HFF-Myc (cell line): ENCODE results near the gene SMARCA2.

ENCODE experiments used
- DNase-seq: peaks from one replicate; pipeline ENCODE4 v3.0.0-alpha.2; 2011; ENCODE audit warnings: low read depth; ENCODE audit errors: extremely low read depth
- H3K4me3 ChIP-seq: replicated peaks from 2 replicates; pipeline ENCODE4 v1.5.1; 2011; ENCODE audit warnings: low read depth, mild to moderate bottlenecking, control low read depth, low read length
- CTCF ChIP-seq: IDR thresholded peaks from 2 replicates; pipeline ENCODE4 v1.5.1; 2012; ENCODE audit warnings: mild to moderate bottlenecking, low read depth, low read length, control low read depth; ENCODE audit errors: missing control alignments

Gene SMARCA2

GRCh38 chr9:2086116-2086515 lies 71.0 kb downstream of the SMARCA2 start:
- H3K4me3 ChIP-seq = no peak overlapping the region
- TF ChIP-seq CTCF = no peak
- no peak for DNase-seq

DNA sequence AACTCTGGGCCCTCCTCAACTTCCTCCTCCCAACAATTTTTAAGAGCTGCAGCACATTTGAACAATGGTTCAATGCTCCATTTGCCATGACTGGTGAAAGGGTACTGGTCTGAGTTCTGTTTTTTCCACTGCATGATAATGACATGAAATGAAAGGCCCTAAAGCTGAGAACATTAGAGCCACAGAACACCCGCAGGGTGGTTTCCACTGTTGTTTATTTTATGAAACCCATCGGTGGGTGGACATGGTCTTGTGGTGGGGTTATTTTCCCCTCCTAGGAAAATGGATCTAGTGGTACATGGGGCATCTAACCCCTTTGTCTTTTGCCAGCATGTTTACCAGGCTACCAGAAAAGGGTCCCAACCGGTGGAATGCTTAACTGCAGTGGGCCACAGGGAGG lies 71.8 kb downstream of the SMARCA2 start:
- no peak overlapping the region for H3K4me3 ChIP-seq
- DNase-seq = no peak
- no peak for TF ChIP-seq CTCF

- TF ChIP-seq CTCF = peak; percentile 66
- H3K4me3 ChIP-seq = no peak overlapping the region
- DNase-seq = no peak
Measured at GRCh38 chr9:2087500-2088313, 72.6 kb downstream of the SMARCA2 start.

DNA sequence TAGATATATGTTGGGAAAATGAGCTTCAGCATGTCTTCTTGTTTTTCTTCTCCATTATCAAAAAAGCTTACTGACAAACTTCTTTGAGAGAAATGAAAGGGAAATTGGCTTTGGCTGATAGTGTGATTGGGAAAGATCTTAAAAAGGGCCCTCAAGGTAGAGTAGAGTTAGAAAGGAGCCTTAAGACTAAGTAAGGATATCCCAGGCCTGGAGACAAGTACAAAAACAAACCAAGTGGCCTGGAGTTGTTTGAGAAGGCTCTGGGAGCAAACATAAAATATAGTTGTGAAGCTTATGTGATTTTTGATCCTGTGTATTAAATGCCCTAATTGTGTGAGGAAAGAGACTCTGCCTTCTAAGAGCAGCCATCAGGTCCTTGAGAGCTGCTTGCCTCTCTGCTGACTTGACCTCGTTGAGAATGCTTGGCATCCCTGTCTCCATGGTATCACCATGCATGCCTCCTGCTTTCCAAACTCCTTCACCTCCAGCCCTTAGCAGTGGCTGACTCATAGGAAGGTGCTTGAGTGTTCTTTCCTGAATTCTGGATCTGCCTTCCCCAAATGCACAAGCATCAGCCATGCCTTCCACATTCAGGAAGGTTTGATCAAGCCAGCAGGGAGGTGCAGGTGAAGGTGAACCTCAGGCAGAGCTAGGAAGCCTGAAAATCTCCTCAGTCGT lies 78.9 kb downstream of the SMARCA2 start:
- no peak for TF ChIP-seq CTCF

GRCh38 chr9:2096376-2096970 lies 81.3 kb downstream of the SMARCA2 start:
- no peak overlapping the region for H3K4me3 ChIP-seq
- TF ChIP-seq CTCF = no peak
- no peak for DNase-seq

More for the DNA sequence above, 78.9 kb downstream of the SMARCA2 start:
- no peak for DNase-seq
- no peak overlapping the region for H3K4me3 ChIP-seq

DNA sequence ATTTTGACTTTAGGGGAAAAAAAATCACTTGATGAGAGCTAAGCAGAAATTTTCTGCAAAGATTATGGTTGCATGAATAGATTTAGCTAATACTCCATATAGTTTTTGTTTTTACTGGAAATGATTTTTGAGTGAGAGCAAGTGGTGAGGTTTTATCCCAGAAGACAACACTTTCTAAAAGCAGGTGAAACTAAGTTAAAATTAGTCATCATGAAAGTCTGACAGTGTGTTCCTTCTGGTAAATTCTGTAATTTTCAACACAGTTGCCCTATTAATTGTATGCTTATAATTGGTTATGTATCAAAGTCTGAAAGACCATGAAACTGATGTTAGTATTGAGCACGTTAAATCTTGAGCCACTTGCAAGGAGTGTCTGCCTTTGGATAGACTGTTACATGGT lies 91.5 kb downstream of the SMARCA2 start:
- no peak for DNase-seq
- no peak for TF ChIP-seq CTCF
- H3K4me3 ChIP-seq = no peak overlapping the region
